PFSK-1 (cell line): Measurements from ENCODE around the gene TMEM132E.

ENCODE experiments used
- FOXP2 ChIP-seq: optimal IDR thresholded peaks from 2 replicates; pipeline ENCODE3; 2011; ENCODE audit warnings: borderline replicate concordance, control low read depth, inconsistent platforms; ENCODE audit not compliant: insufficient read depth; ENCODE audit errors: extremely low read length, extremely low read depth
- POLR2AphosphoS5 ChIP-seq: IDR thresholded peaks from 2 replicates; pipeline ENCODE4 v1.6.1; 2012; ENCODE audit warnings: low read depth, mild to moderate bottlenecking, control low read depth, low read length, moderate library complexity
- SIN3A ChIP-seq: IDR thresholded peaks from 2 replicates; pipeline ENCODE4 v1.6.1; 2012; ENCODE audit warnings: mild to moderate bottlenecking, low read length, moderate library complexity, borderline replicate concordance; ENCODE audit not compliant: insufficient read depth
- TAF1 ChIP-seq: IDR thresholded peaks from 2 replicates; pipeline ENCODE4 v1.6.1; 2012; ENCODE audit warnings: low read length, control low read depth, borderline replicate concordance; ENCODE audit not compliant: insufficient read depth
- TF ChIP-seq, protein P1 (sequence below), 2 experiments: IDR thresholded peaks; 2 replicates each; pipeline versions ENCODE4 v1.6.1 to v1.8.0; 2011 to 2012; ENCODE audit warnings: low read depth in 2 of 2, low read length in 2 of 2, control low read depth in 1 of 2, inconsistent platforms in 1 of 2, mild to moderate bottlenecking in 1 of 2, moderate library complexity in 1 of 2; ENCODE audit not compliant: insufficient read depth in 1 of 2

Gene TMEM132E

DNA sequence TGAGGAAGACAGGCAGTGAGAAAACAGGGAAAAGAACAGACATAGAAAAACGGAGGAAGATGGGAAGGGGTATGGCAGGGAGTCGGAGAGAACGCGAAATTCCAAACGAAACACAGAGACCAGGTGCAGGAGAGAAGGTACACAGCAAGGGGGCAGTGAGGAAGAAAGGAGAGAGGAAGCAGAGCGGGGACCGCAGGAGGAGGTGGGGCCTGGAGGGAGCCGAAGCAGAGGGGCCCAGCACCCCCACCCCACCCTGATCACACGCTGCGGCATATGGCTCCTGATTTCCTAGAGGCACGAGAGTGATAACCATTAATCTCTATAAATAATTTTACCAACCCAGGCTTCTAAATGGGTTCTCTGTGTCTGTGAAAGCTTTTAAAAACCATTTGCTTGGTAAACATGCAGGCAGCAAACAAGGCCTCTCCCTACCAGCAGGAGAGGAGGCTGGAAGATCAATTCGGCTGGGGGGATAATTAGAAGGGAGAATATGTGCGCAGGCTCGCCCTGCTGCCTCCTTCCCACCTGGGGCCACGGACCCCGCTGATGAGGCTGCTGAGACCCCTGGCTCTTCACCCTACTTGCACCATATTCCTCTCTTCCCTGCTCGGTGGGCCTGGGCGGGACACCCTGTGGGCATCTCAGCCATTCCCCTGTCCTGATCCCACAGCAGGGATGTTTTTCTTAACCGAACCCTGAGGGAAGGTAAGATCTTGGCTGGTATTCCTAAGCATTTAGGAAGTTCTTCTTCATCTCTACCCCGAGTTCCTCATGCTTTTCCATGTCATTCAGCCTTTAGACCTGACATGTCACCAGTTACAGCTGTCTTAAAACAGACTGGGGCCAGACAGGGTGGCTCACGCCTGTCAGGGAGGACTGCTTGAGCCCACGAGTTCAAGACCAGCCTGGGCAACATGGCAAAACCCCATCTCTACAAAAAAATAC, 86.7 kb downstream of the TMEM132E start:
- TF ChIP-seq FOXP2 (no peak), POLR2AphosphoS5 (no peak), TAF1 (no peak), SIN3A (no peak)
- TF ChIP-seq, protein P1, sequence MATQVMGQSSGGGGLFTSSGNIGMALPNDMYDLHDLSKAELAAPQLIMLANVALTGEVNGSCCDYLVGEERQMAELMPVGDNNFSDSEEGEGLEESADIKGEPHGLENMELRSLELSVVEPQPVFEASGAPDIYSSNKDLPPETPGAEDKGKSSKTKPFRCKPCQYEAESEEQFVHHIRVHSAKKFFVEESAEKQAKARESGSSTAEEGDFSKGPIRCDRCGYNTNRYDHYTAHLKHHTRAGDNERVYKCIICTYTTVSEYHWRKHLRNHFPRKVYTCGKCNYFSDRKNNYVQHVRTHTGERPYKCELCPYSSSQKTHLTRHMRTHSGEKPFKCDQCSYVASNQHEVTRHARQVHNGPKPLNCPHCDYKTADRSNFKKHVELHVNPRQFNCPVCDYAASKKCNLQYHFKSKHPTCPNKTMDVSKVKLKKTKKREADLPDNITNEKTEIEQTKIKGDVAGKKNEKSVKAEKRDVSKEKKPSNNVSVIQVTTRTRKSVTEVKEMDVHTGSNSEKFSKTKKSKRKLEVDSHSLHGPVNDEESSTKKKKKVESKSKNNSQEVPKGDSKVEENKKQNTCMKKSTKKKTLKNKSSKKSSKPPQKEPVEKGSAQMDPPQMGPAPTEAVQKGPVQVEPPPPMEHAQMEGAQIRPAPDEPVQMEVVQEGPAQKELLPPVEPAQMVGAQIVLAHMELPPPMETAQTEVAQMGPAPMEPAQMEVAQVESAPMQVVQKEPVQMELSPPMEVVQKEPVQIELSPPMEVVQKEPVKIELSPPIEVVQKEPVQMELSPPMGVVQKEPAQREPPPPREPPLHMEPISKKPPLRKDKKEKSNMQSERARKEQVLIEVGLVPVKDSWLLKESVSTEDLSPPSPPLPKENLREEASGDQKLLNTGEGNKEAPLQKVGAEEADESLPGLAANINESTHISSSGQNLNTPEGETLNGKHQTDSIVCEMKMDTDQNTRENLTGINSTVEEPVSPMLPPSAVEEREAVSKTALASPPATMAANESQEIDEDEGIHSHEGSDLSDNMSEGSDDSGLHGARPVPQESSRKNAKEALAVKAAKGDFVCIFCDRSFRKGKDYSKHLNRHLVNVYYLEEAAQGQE (IDR thresholded peaks at IDR 0.05; ENCODE audit: insufficient read depth in 1 of 2, low read depth in 2 of 2, low read length in 2 of 2), result no peak

DNA sequence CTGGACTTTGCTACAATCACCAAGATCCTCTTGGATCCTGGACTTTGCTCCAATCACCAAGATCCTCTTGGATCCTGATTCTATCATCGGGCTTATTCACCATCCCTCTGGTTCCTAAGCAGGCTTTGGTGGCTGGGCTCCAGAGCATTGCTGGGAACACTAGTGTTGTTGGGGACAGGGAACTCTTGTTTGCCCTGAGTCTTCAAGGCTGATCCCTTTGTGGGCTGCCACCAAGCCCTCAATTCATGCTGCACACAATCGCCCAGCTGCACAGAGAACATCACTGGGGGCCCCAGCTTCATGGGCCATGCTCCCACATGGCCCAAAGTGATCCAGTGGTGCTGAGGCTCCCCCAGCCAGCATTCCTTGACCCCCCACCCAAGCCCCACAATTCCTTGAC, 88.3 kb downstream of the TMEM132E start:
- TF ChIP-seq FOXP2, result no peak
- TF ChIP-seq POLR2AphosphoS5, result no peak
- no peak for TF ChIP-seq TAF1
- TF ChIP-seq, protein P1 (IDR thresholded peaks at IDR 0.05; ENCODE audit: insufficient read depth in 1 of 2, low read depth in 2 of 2, low read length in 2 of 2), result no peak
- no peak for TF ChIP-seq SIN3A

DNA sequence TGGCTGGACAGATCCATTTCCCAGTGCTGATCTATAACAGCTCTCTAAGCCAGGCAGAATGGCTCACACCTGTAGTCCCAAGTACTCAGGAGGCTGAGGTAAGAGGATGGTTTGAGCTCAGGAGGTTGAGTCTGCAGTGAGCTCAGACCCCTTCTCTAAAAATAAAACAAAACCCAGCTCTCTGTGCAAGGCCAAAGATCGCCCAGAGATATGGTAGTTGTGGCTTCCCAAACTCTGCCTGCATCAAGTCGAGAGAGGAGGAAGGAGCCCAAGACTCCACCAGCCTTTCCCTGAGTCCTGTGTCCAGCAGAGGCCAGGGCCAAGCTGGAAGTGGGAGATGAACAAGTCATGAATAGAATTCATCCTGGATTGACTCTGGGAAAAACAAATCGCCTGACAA, 88.8 kb downstream of the TMEM132E start:
- TF ChIP-seq SIN3A (no peak), FOXP2 (no peak), TAF1 (no peak), POLR2AphosphoS5 (no peak)
- TF ChIP-seq, protein P1 (IDR thresholded peaks at IDR 0.05; ENCODE audit: insufficient read depth in 1 of 2, low read depth in 2 of 2, low read length in 2 of 2), result no peak

DNA sequence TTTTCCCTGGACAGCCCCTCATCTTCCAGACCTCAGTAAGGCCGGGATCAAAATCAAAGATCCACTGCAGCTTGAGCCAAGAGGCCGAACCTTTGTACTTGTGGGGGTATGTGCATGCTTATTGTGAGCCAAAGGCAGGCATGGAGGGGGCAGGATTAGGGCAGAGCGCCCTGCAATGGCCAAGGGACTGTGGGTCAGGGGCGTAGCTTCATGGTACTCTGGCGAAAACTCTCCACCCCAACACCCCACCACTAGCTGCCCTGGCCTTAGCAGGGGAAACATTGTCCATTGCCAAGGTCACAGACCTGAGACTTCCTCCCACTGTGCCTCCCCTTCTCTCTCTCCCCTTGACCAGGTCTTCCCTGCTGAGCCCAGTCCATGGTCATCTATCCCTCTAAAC, 90.1 kb downstream of the TMEM132E start:
- no peak for TF ChIP-seq POLR2AphosphoS5
- no peak for TF ChIP-seq FOXP2
- TF ChIP-seq SIN3A, result no peak
- TF ChIP-seq, protein P1 (IDR thresholded peaks at IDR 0.05; ENCODE audit: insufficient read depth in 1 of 2, low read depth in 2 of 2, low read length in 2 of 2), result no peak
- TF ChIP-seq TAF1, result no peak

DNA sequence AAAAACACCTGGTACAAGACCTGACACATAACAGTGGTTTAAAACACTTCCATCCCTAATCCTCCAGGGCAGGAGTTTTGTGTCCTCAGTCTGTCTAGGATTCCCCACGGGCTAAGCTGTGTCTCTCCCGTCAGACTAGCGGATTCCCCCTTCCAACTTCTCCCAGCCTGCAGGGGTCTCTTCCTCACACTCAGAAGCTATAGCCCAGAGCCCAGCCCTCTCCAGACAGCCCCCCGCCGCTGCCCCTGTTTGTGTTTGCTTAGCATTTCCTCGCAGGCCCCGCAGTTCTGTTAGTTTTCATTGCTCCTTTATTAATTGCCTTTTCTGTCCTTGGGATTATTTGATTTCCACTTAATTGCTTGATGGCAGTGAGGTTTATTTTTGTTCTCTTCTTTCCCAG, 91.2 kb downstream of the TMEM132E start:
- TF ChIP-seq TAF1, result no peak
- TF ChIP-seq POLR2AphosphoS5, result no peak
